Neutrophil (primary cell): ENCODE data around the gene KCTD16.

ENCODE experiments used
- H3K27ac ChIP-seq: fragments of 200-600 bp; sonication (generic); 2 replicates; pipeline ENCODE4 v1.5.1; 2016; ENCODE audit warnings: mild to moderate bottlenecking, moderate library complexity
- H3K27me3 ChIP-seq: fragments of 200-600 bp; sonication (generic); 2 replicates; pipeline ENCODE4 v1.6.0; 2016; ENCODE audit warnings: mild to moderate bottlenecking
- H3K36me3 ChIP-seq: fragments of 200-600 bp; sonication (generic); 2 replicates; pipeline ENCODE4 v1.5.1; 2017
- H3K4me1 ChIP-seq, 2 experiments: fragments of 200-600 bp in 1 of 2; sonication (generic) in 1 of 2; 1 replicate in 1 of 2; 2 replicates in 1 of 2; pipeline versions ENCODE4 v1.5.1 to v1.6.1; 2013 to 2016; ENCODE audit warnings: low read depth in 1 of 2, low read length in 1 of 2, mild to moderate bottlenecking in 1 of 2, moderate library complexity in 1 of 2; ENCODE audit not compliant: control insufficient read depth in 1 of 2, insufficient read depth in 1 of 2
- H3K4me3 ChIP-seq, 2 experiments: fragments of 200-600 bp in 1 of 2; sonication (generic) in 1 of 2; 1 replicate in 1 of 2; 2 replicates in 1 of 2; pipeline ENCODE4 v1.5.1; 2013 to 2016; ENCODE audit warnings: low read depth in 1 of 2, low read length in 1 of 2, mild to moderate bottlenecking in 1 of 2, moderate library complexity in 1 of 2
- H3K9me3 ChIP-seq: fragments of 200-600 bp; sonication (generic); 2 replicates; pipeline ENCODE4 v1.5.1; 2016
- CTCF ChIP-seq: fragments of 200-600 bp; sonication (generic); IDR thresholded peaks from 2 replicates; pipeline ENCODE4 v1.5.1; 2016; ENCODE audit warnings: antibody characterized with exemption

KCTD16 gene

GRCh38 chr5:144170276-144171024 is at the start of gene KCTD16, which contains the start of gene YIPF5:
KCTD16 (plus strand) TSS chr5:144170873.
YIPF5 (minus strand) TSS chr5:144170659; CDS start chr5:144169955, 704 bp downstream.
- peaks cover 42% of the 10 kb centered on the region for H3K27me3 ChIP-seq
- peak within 1 kb of the TSS; percentile 79 to 86 for H3K4me3 ChIP-seq
- H3K36me3 ChIP-seq, result peaks cover 18% of the 10 kb centered on the region
- H3K27ac ChIP-seq, result peak within 1 kb of the TSS; percentile 80
- H3K9me3 ChIP-seq, result no peaks in the 10 kb centered on the region
- H3K4me1 ChIP-seq, result peaks cover 15 to 16% of the 10 kb centered on the region in 2 experiments
- TF ChIP-seq CTCF, result no peak

GRCh38 chr5:144121577-144121976 is 49.1 kb upstream of the KCTD16 start:
- H3K27me3 ChIP-seq, result no peaks in the 10 kb centered on the region
- no peaks in the 10 kb centered on the region for H3K9me3 ChIP-seq
- H3K36me3 ChIP-seq, result no peaks in the 10 kb centered on the region
- H3K27ac ChIP-seq, result no peak overlapping the region
- TF ChIP-seq CTCF, result no peak
- H3K4me3 ChIP-seq, result no peak overlapping the region
- H3K4me1 ChIP-seq, result no peaks in the 10 kb centered on the region

GRCh38 chr5:144122081-144122480 is 48.6 kb upstream of the KCTD16 start:
- H3K27ac ChIP-seq, result no peak overlapping the region
- H3K4me1 ChIP-seq, result no peaks in the 10 kb centered on the region
- no peak overlapping the region for H3K4me3 ChIP-seq
- no peaks in the 10 kb centered on the region for H3K36me3 ChIP-seq
- no peak for TF ChIP-seq CTCF
- H3K27me3 ChIP-seq, result no peaks in the 10 kb centered on the region
- no peaks in the 10 kb centered on the region for H3K9me3 ChIP-seq

- H3K4me3 ChIP-seq, result no peak overlapping the region
- no peaks in the 10 kb centered on the region for H3K9me3 ChIP-seq
- H3K4me1 ChIP-seq, result no peaks in the 10 kb centered on the region
- H3K36me3 ChIP-seq, result no peaks in the 10 kb centered on the region
- H3K27ac ChIP-seq, result no peak overlapping the region
- no peak for TF ChIP-seq CTCF
- no peaks in the 10 kb centered on the region for H3K27me3 ChIP-seq
Measured at GRCh38 chr5:144122641-144123040, 48.0 kb upstream of the KCTD16 start.

GRCh38 chr5:144125163-144125726 is 45.4 kb upstream of the KCTD16 start:
- peaks cover 13 to 20% of the 10 kb centered on the region in 2 experiments for H3K4me1 ChIP-seq
- no peak overlapping the region for H3K4me3 ChIP-seq
- no peaks in the 10 kb centered on the region for H3K36me3 ChIP-seq
- no peak overlapping the region for H3K27ac ChIP-seq
- no peaks in the 10 kb centered on the region for H3K27me3 ChIP-seq
- no peak for TF ChIP-seq CTCF
- H3K9me3 ChIP-seq, result no peaks in the 10 kb centered on the region
